ENCODE results near the gene STXBP2.

STXBP2 gene

DNA sequence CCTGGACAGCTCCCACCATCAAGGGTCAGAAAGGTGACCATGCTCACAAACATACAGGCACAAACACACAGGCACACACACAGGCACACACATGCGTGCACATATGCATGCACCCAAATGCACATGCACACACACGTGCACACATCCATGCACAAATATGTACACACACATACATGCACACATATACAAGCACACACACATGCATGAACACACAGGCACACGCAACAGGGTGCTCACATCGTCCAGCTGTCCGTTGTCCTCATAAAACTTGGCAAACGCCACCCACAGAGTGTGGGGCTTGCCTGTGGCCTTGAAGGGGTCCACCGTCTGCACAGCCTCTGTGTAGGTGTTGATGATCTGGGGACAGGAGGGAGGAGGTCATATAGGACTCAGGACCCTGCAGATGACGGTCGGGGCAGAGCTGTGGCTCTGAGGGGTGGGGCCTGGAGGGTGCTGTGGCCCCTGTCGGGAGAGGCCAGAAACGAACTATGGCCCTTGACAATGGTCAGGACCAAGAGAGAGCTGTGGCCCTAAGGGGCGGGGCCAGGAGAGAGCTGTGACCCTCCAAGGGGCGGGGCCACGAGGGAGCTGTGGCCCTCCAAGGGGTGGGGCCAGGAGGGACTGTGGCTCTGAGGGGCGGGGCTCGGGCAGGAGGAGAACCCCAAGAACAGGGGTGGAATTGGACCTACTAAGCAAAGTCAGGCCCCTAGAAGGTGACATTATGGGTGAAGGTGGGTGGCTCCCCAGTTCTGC lies 13.8 kb upstream of the STXBP2 start:
- H3K27ac ChIP-seq: no peak overlapping the region
- no peaks in the 10 kb centered on the region for H3K27me3 ChIP-seq
- peaks cover 66% of the 10 kb centered on the region for H4K20me1 ChIP-seq
- H3K9me3 ChIP-seq: no peaks in the 10 kb centered on the region
- TF ChIP-seq Cebpa-rat (IDR thresholded peaks at IDR 0.05): no peak
- H3K4me3 ChIP-seq: no peak overlapping the region
- peaks cover 97% of the 10 kb centered on the region for H3K36me3 ChIP-seq
- H3K4me1 ChIP-seq: peaks cover 4% of the 10 kb centered on the region
- no peak overlapping the region for H3K9ac ChIP-seq
- no peak overlapping the region for H3K4me2 ChIP-seq

DNA sequence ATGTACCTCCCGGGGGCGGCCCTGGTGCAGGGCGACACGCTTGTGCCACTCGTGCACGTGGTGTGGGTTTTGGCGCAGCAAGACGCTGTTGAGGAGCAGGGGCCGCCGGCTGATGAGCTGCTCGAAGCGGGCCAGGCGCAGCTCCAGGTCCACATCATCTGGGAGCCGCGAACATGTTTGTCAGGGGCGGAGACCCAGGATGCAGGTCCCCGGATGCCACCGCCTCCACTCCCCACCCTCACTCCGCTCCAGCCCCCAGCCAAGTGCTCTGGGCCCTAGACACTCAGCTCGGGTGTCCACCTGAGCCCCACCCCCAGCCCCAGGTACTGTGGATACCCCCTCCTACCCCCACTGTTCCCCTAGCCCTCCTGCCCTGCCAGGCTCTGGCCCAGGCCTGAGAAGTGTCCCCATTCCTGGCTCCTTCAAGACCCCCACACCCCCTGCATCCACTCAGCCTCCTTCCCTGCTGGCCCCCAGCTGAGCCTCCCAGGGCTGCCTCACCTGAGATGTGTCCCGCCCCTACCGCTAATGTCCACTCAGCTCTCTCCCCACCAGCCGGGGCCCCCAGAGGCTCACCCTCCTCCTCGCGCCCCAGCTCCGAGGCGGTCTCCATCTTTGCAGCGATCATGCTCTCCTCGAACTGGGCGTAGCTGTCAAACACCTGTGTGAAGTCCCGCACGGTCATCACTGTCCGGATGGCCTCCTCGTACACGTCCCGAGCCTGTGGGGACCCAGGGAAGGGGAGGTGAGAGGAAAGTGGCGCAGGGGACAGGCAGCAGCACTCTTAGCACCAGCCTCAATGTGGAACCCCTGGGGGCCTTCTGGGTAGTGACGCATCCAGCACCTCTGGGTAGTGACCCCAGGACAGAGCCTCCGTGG lies 12.9 kb upstream of the STXBP2 start:
- Histone ChIP-seq H3K9me3 (no peaks in the 10 kb centered on the region), H3K27ac (no peak overlapping the region), H3K4me2 (no peak overlapping the region), H4K20me1 (peaks cover 66% of the 10 kb centered on the region), H3K4me3 (no peak overlapping the region), H3K36me3 (peaks cover 89% of the 10 kb centered on the region), H3K9ac (no peak overlapping the region), H3K27me3 (no peaks in the 10 kb centered on the region), H3K4me1 (peaks cover 12% of the 10 kb centered on the region)
- TF ChIP-seq Cebpa-rat (IDR thresholded peaks at IDR 0.05): no peak

DNA sequence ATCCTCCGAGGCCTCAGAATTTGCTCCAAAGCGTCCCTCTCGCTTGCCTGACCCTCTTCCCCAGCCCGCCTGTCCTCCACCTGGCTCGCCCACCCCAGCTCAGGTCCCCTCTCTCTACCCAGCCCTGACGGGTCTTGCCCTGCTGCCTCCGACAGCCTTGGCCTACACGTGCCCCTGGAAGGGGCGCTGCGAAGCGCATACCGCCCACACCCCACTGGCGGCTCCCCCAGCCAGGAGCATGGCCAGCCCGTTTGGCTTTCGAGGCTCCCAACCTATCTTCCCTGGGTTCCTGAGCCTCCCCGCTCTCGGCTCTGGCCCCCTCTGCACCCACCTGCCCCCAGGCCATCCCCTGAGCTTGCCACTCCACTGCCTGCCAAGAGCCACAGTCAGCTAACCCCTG lies 12.1 kb upstream of the STXBP2 start:
- no peak overlapping the region for H3K4me3 ChIP-seq
- H3K9me3 ChIP-seq: no peaks in the 10 kb centered on the region
- peaks cover 64% of the 10 kb centered on the region for H4K20me1 ChIP-seq
- H3K36me3 ChIP-seq: peaks cover 82% of the 10 kb centered on the region
- H3K9ac ChIP-seq: no peak overlapping the region
- H3K27me3 ChIP-seq: no peaks in the 10 kb centered on the region
- no peak for TF ChIP-seq Cebpa-rat (IDR thresholded peaks at IDR 0.05)
- H3K4me2 ChIP-seq: no peak overlapping the region
- H3K27ac ChIP-seq: no peak overlapping the region
- H3K4me1 ChIP-seq: peaks cover 12% of the 10 kb centered on the region

DNA sequence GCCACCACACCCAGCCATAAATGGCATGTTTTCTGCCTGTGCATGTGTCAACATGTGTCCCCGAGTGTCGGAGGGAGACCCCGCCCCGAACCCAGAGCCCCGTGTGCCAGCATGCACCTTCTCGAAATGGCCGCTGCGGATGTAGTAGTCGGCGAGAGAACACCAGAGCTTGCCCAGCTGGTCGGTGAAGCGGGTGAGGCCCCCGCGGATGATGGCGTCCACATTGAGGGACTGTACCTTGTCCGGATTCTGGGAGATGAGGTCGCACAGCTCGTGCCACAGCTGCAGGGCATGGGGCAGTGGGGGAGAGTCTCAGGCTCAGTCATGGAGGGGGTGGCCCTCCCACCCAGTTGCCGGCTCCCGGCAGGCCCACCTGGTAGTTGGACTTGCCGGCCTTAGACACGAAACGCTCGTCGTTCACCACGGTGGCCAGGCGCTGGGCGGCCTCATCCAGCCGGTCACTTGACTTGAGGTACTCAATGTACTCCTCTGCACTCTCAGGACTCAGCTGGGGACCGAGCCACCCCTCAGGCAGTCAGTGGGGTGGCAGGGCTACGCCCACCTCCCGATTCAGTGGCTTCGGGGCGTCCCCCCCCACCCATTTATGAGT lies 11.0 kb upstream of the STXBP2 start:
- H3K4me3 ChIP-seq: no peak overlapping the region
- H4K20me1 ChIP-seq: peaks cover 64% of the 10 kb centered on the region
- no peaks in the 10 kb centered on the region for H3K27me3 ChIP-seq
- H3K36me3 ChIP-seq: peaks cover 71% of the 10 kb centered on the region
- H3K9ac ChIP-seq: no peak overlapping the region
- no peak overlapping the region for H3K27ac ChIP-seq
- no peaks in the 10 kb centered on the region for H3K9me3 ChIP-seq
- no peak overlapping the region for H3K4me2 ChIP-seq
- TF ChIP-seq Cebpa-rat (IDR thresholded peaks at IDR 0.05): no peak
- peaks cover 20% of the 10 kb centered on the region for H3K4me1 ChIP-seq

DNA sequence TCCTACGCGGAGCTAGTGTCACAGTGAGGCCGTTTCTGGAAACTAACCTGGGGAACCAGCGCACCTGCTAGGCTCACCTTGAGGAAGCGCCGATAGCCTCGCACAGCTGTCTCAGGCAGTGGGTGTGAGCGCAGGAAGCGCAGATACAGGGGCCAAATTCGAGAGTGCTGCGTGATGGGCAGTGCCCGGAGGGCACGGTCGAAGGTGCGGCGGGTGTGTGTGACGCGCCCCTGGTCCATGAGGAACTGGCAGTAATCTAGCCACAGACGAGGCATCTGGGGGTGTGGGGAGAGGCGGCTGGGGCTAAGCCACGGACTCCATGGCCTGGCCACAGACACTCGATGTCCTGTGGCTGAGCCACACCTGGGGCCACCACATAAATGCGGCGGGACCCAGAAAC lies 9.7 kb upstream of the STXBP2 start:
- Histone ChIP-seq H3K36me3 (peaks cover 67% of the 10 kb centered on the region), H3K27me3 (no peaks in the 10 kb centered on the region)

DNA sequence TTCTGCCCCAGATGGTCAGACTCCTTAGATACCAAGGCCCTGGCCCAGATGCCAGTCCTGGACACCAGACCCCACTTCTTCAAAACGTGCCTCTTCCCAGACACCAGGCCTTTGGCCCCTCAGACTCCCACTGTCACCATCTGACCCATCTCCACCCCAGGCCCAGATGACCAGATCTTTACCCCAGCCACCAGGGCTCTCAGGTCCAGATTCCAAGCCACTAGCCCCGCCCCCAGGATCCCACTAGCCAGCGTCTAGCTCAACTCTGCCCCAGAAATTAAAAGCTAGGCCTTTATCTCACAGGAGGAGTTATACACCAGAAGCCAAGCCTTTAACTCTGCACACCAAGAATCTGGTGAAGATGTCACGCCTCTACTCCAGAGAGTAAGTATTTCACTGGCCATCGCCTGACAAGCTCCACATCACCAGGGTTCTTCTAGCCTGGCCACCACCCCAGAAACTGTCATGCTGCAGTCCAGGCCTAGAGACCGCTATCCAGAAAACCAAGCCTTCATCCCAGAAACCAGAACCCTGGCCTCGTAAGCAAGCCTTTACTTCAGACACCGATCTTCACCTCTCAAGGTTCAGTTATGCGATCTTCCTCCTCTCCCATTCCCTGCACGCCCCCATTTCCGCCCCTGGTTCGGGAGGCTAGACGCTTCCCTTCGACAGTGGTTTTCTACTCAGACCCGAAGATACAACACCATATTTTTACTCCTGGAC lies 8.2 kb upstream of the STXBP2 start:
- TF ChIP-seq Cebpa-rat (IDR thresholded peaks at IDR 0.05): no peak
- peak overlapping the region; percentile 98 for H3K4me2 ChIP-seq
- peaks cover 48% of the 10 kb centered on the region for H4K20me1 ChIP-seq
- H3K27me3 ChIP-seq: no peaks in the 10 kb centered on the region
- peak overlapping the region; percentile 85 for H3K4me3 ChIP-seq
- peaks cover 61% of the 10 kb centered on the region for H3K36me3 ChIP-seq
- H3K27ac ChIP-seq: peak overlapping the region; percentile 89
- H3K9me3 ChIP-seq: no peaks in the 10 kb centered on the region
- H3K9ac ChIP-seq: peak overlapping the region; percentile 93
- H3K4me1 ChIP-seq: peaks cover 30% of the 10 kb centered on the region

More for the DNA sequence above, 9.7 kb upstream of the STXBP2 start:
- H3K4me3 ChIP-seq: no peak overlapping the region
- no peak overlapping the region for H3K9ac ChIP-seq
- no peak overlapping the region for H3K4me2 ChIP-seq
- H3K27ac ChIP-seq: no peak overlapping the region
- peaks cover 55% of the 10 kb centered on the region for H4K20me1 ChIP-seq
- H3K4me1 ChIP-seq: peaks cover 22% of the 10 kb centered on the region
- no peaks in the 10 kb centered on the region for H3K9me3 ChIP-seq
- no peak for TF ChIP-seq Cebpa-rat (IDR thresholded peaks at IDR 0.05)

DNA sequence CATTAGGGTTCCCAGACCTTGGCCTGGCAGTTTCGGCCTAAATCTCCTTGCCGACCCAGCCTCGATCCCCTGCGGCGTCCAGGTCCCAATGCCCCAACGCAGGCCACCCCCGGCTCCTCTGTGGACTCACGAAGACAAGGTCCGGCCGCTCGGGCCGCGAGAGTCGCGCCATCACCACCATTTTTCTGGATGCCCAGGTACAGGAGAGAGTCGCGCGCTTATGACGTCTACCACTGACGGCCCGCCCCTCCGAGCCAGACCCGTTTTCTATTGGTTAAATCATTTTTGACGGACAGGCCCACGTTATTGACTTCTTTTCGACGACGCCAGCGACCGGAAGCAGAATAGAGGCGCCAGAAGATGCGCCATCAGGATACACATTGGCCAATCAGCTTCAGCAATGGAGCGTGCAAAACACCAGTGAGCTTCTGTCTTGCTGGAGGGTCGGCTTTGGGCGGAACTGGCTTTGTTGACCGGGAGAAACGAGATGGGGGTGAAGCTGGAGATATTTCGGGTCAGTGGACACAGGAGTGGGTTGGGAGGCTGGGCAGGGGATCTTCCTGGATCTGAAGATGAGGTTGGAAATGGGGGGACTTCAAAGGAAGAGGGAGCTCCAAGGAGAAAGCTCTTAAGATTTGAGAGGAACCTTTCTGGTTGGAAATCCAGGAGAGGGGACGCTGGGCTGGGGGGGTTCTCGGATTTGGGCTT lies 7.4 kb upstream of the STXBP2 start, which contains the start of the genes PET100 and XAB2:
Gene PET100 (plus strand): TSS at position 447 of the 708 bp plus-strand sequence. CDS start 41 bp downstream, at position 488.
Gene XAB2 (minus strand): TSS at position 199 of the 708 bp plus-strand sequence. CDS start 18 bp downstream, at position 181.
- Histone ChIP-seq H3K36me3 (peaks cover 53% of the 10 kb centered on the region), H3K4me1 (peaks cover 37% of the 10 kb centered on the region), H3K9ac (peak within 1 kb of the TSS; percentile 93), H3K27me3 (no peaks in the 10 kb centered on the region), H3K4me2 (peak within 1 kb of the TSS; percentile 98), H3K27ac (peak within 1 kb of the TSS; percentile 89), H3K9me3 (no peaks in the 10 kb centered on the region), H3K4me3 (peak within 1 kb of the TSS; percentile 85), H4K20me1 (peaks cover 43% of the 10 kb centered on the region)
- no peak for TF ChIP-seq Cebpa-rat (IDR thresholded peaks at IDR 0.05)

DNA sequence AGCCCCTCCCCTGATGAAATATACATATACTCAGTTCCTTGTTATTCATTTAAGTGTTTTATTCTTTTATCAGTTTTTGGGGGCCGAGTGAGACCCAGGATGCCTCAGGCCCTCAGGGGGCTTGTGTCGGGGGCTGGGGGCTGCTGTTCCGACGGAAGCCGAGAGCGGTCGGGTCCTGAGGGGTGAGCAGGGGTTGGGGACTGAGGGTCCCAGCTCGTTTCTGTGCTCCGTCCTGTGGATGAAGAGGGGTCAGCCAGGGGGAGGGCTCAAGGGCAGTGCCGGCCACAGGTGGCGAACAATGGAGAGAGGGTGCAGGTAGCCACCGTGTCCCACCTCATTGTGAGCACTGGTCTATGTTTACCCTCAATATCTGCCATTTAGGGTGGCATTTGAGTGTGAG lies 5.3 kb upstream of the STXBP2 start:
- peaks cover 32% of the 10 kb centered on the region for H3K36me3 ChIP-seq
- H3K4me2 ChIP-seq: no peak overlapping the region
- no peak overlapping the region for H3K4me3 ChIP-seq
- H3K9me3 ChIP-seq: no peaks in the 10 kb centered on the region
- H3K4me1 ChIP-seq: peaks cover 58% of the 10 kb centered on the region
- no peaks in the 10 kb centered on the region for H3K27me3 ChIP-seq
- no peak overlapping the region for H3K9ac ChIP-seq
- no peak for TF ChIP-seq Cebpa-rat (IDR thresholded peaks at IDR 0.05)
- H4K20me1 ChIP-seq: peaks cover 25% of the 10 kb centered on the region
- H3K27ac ChIP-seq: no peak overlapping the region

All from BLaER1 (cell line).